GM19324 (cell line): ENCODE data around the gene AUTS2.
"Not testable (repeated sequence)": the region's sequence is repeated elsewhere in the genome, so short reads cannot be mapped to it uniquely, and the experiment has no call there.

Experiments used
- ATAC-seq: cut with Tn5 transposase; IDR thresholded peaks from one replicate; pipeline ENCODE4 v1.9.1; 2021; ENCODE audit warnings: mild to moderate bottlenecking, moderate library complexity; ENCODE audit not compliant: unreplicated experiment, low FRiP score

Gene AUTS2

DNA sequence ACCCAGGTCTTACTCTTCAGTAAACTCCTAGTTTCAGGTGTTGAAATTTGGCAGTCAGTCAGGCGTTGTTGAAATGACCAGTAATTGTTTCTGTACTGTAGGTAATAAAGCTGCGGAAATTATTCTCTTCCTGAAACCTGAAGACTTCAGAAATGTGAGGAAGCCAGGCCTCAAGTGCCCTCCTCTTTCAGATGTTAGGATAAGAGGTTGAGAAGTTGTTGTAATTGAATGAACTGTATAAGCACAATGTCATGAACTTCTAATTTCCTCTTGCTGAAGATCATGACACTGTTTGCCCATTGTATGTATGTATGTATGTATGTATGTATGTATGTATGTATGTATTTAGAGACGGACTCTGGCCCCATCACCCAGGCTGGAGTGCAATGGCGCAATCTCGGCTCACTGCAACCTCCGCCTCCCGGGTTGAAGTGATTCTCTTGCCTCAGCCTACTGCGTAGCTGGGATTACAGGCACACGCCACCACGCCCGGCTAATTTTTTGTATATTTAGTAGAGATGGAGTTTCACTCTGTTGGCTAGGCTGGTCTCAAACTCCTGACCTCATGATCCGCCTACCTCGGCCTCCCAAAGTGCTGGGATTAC lies 1131.4 kb downstream of the AUTS2 start:
- not testable (repeated sequence) for ATAC-seq

DNA sequence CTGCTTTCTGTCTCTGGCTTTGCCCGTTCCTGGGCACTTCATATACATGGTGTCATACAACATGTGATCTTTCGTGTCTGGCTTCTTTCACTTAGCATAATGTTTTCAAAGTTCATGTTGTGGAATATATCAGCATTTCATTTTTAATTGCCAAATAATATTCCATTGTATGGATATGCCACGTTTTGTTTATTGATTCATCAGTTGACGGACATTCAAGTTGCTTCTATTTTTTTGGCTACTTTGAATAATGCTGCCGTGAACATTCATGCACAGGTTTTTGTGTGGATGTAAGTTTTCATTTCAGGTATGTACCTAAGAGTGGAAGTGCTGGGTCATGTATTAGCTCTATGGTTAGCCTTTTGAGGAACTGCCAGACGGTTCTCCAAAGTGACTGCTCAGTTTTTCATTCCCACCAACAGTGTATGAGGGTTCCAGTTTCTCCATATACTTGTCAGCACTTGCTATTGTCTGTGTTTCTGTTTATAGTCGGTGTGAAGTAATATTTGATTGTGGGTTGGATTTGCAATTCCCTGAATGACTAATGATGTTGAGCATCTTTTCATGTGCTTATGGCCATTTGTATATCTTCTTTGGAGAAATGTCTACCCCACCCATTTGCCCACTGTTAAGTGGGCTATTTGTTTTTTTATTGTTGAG lies 1132.3 kb downstream of the AUTS2 start:
- no peak for ATAC-seq

DNA sequence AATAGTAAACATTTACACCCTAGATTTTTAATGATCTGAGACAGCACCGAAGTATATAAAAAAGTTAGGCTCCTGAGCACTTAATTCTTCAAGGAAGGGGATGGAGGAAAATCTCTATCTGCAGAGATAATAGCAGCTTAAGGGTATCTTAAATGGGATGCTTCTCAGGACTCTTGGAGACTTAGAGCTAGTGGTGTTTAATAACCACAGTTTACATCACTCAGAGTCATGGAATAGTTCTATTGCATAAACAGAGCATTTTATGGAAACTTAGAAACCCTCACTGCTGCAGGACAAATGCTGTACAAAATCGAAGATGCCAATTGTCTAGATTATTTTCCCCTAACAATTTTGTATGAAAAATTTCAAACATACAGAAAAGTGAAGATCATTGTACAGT lies 1134.8 kb downstream of the AUTS2 start:
- no peak for ATAC-seq

DNA sequence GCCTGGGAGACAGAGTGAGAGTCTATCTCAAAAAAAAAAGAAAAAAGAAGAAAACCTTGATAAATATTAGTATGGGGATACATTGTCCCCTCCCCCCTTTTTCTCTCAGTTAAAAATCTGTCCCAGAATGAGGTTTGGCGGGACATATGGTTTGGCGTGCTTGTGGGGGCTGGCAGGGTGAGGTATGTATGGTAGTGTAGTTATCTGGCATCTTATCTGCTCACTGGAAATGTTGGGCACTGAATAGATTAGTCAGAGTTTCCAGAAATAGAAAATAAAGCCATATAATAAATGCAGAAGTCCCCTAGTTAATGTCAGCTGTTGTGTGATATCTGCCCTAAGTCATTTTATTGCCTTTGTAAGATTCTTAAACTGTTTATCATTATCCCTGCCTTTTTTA lies 1136.1 kb downstream of the AUTS2 start:
- no peak for ATAC-seq

DNA sequence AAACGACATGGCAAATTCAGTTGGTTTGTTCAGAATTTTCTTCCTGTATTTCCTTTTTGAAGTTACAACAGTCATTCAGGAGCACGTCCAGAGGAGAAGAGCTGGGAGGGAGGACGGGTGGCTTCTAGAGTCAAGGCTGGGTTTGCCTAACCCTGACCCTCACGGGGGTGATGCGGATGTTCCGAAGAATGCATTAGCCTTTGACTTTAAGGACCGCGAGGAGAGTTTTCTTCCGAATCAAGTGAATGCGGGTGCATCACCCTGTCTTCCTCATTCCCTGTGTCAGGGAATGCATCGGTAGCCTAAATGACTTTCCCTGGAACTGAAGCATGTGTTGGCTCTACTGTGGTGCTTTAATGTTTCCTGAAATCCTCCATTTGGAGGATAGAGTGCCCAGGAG lies 1137.0 kb downstream of the AUTS2 start:
- ATAC-seq, result no peak

DNA sequence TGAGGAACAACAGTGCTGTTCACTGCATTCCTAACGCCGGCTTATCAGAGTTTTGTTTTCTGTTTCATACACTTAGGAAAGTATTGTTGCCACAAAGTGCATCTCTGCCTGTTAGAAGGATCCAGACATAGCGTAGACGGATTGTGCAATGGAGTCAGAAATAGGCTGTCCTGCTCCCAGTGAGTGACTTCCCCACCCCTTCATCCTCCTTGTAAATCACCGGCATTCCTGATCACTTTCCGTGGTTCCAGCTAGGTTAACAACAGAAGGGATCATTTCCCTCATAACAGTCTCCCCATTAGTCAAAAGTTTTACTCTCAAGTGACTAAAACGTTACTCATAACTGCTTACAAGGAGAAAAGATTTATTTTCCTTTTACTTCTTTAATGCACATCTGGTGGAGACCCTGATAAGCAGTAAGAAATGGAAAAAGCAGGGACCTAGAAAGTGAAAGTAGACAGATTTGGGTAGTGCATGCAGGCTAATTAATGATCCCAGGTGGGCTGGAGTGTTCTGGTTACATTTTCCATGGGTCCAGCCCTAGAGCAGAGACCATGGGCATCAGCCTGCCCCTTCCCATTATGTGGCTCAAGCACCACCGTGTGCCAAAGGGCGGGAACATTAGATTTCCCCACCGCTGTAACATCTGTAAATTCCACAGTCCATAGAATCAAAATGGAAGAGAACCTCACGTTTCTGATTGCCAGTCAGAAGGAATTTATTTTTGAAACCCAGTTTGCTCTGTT lies 1138.6 kb downstream of the AUTS2 start:
- ATAC-seq, result no peak

DNA sequence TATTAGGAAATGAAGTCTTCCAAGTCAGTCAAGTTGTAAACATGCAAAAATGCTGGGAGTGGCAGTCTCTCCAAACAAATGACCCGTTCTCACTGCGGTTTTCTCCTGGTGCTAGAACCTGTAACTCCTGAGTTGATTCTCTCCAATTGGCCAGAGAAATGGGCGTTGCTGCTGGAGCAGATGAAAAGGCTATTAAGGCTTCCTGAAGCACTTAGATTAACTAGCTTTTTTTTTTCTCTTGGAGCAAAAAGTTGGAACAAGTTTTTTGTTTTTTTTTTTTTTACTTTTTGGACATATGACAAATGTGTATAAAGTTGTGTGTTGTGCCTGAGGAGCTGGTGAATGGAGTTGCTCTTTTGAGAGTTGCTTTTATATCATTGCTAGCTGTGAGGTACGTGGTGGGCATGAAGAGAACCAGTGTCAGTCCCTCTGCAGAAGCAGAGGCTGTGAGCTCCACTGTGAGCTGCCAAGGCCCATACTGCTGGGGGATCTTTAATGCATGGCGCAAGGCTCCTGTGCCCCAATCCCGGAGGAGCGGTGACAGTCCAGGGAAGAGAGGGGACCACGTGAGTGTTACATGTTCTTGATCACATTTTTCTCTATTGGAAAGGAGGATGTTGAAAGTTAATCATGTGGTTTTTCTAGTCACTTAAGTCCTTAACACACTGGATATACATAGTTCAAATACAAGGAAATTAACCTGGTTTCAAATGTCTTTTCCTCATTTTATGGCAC lies 1140.0 kb downstream of the AUTS2 start:
- no peak for ATAC-seq

DNA sequence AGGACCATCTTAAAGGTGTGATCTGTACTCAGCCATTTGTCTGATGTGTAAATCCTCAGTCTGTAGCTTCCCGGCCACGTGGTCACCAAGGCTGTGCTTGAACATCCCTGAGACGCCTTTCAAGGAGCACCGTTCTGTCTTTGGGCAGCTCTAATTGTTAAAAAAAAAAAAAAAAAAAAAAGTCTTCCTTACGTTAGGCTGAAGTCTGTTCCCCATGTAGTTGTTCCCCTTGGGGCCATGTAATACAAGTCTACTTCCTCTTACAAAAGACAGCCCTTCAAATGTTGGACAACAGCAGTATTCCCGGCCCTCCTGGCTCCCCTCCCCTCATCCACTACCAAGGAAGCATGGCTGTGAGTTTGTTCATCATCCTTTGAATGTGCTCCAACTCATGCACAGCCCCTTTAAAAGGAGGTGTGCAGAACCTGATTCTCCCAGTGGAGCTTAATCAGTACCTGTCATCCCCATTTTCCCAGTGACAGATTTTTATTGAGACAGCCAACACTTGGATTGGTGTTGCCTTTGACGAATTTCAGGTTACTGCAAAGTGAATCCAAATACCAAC lies 1141.5 kb downstream of the AUTS2 start:
- ATAC-seq, result no peak

DNA sequence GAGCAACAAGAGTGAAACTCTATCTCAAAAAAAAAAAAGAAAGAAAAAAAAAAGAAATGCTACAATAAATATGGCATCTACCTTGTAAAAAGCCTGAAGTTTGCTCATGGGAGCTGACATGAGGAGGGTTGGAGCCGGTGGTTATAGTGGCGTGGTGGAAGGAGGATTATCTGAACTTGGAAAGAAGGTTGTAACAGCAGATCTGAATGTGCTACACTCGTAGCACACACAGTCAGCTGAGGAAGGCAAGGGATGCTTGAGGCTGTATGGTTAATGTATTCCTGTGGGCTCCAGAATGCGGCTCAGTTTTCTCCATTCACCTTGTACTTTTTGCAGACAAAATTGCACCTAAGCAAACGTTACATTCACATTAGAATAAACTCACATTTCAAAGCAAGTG lies 1143.4 kb downstream of the AUTS2 start:
- no peak for ATAC-seq

DNA sequence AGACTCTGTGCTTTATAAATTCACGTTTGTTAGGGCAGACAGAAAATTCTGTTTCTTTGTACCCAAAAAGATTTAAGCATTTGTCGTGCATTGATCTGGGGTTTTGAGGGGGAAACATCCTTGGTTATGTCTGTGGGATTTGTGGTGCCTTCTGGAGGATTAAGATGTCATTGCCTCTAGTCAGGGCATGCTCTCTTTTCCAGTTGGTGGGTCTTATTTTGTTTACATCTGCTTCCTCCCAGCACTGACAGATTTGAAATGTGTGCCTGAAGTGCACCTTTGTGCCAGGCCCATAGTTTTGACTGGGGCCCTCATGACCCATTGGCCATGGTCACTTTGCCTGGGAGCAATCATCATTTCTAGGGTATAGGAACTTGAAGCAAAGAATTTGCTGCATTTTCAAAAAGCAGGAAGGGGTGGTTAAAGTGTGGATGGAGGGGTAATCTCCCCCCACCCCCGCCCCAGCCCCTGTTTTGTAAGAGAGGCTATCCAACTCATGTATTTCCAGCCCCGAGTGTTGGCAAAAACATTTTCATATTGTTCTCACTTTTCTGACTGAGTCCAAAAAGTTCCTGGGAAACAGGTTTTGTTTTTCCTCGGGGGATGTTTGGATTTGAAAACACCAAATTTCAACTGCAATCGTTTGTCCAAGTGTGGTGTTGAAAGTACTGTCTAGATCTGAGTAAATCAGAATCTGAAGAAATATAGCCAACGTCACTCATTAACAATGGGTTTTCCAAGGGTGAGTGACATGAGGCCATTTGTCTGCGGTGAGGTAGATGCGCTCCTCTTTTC lies 1145.5 kb downstream of the AUTS2 start:
- no peak for ATAC-seq

DNA sequence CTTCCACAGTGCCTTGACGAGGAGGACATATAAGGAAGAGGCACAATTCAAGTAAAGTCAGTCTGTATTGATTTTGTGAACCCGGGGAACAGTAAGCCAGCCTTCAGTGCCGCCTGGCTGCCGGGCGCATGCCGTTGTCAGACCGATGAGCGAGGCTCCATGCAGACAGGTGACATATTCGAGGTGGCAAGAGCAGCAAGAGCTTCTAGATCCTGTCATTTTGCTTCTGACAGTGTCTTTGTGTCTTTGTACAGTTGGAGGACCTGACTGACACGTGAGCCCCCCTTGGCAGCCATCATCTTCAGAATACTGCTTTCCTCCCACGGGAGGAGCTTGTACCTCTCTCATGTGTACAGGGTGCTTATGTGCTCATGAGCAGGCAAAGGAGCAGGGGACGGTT lies 1146.2 kb downstream of the AUTS2 start:
- ATAC-seq, result no peak

DNA sequence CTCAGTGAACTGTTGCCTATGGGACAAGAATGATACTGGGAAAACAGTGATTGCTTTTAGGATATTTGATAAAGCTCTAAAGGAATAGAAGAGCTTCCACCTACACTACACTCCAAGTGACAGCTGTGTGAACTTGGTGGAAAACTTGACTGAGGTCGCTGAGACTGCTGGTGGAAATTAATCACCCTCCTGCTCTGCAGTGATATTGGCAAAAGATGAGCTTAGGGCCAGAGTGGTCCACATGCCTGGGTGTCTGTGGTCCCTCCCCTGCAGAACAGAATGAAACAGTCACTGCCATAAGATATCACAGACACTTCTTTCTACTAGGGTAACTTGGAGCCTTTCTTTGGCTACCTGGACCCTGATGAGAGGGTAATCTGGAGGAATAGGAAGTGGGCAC lies 1151.6 kb downstream of the AUTS2 start:
- ATAC-seq, result no peak

DNA sequence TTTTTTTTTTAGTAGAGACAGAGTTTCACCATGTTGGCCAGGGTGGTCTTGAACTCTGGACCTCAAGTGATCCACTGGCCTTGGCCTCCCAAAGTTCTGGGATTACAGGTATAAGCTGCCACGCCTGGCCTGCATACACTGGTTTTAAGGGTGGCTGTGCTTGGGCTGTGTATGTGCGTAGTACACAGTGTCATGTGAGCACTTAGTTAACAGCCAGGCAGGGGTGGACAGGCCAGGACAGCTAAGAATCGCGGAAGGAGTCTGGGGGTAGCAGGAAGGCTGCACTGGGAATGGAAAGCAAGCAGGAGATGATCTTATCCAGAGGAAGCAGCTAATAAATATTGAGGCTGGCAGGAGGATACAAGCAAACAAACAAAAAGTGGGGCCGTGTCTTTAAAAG lies 1153.6 kb downstream of the AUTS2 start:
- no peak for ATAC-seq

DNA sequence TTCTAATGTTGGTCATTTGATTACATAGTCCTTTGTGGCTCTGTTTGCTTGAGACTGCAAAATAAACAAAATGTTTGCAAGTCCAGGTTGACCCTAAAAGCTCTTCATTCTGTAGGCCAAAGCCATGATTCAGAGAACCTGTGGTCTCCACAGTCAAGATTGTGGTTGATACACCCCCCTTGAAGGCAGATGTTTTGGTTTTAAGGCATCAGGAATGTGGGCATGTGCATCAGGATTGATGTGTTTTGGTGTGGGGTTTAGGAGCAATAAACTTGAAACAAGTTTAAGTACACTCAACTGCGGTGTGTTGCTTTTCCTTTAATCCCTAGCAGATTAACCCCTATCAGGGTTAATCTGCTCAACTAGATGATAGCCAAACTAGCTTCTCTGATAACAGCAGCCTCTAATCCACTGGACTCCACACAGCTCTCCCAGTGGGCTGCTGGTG lies 1154.5 kb downstream of the AUTS2 start:
- ATAC-seq, result no peak

DNA sequence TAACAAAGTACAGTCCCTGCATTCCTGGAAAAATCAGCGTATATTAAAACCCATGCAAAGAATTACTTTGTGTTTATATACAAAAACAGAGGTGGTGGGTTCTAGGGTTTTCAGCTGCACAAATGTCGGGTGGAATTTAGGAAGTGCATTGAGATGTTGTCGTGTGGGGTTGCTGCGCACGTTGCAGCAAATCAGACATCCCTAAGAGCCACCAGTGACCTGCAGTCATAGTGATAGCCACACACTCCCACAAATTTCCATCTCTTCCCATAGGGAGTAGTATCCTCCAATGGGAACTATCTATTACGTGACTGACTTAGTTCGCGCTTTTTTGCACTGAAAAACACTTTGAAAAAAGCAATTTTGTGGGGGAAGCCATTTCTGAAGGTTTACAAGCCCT lies 1158.5 kb downstream of the AUTS2 start:
- ATAC-seq, result no peak

DNA sequence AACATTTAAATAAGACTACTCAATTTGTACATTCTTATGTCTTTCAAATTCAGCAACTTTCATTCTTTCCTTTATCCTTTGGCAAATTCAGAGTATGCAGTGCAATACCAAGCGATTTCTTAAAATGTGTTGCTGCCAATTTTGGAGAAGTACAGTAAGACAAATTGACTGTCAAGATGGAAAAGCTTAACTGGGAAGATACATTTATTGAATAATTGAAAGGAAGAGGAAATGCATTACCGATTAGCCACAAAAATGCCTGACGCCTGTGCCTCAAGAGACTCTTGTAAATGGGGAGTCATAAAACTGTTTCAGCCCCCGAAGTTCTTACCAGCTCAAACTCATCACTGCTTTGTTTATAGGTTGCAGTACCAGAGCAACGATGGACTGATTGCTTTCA lies 1160.4 kb downstream of the AUTS2 start:
- no peak for ATAC-seq

DNA sequence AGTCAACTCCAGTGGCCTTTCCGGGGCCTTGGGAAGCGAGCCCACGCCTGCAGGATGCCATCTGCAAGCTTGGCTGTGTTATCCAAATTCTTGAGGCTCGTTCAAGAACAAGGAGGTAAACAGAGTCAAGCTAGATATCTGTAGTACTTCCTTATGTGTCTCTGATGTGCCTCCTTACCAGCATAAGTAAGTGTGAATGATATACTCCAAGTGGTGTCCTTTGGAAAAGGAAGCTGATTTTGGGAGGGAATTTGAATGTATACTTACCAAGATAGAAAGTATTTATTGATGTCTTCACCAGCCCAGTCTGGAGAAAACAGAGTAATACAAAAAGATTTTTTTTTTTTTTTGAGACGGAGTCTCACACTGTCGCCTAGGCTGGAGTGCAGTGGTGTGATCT lies 1161.4 kb downstream of the AUTS2 start:
- ATAC-seq, result no peak

DNA sequence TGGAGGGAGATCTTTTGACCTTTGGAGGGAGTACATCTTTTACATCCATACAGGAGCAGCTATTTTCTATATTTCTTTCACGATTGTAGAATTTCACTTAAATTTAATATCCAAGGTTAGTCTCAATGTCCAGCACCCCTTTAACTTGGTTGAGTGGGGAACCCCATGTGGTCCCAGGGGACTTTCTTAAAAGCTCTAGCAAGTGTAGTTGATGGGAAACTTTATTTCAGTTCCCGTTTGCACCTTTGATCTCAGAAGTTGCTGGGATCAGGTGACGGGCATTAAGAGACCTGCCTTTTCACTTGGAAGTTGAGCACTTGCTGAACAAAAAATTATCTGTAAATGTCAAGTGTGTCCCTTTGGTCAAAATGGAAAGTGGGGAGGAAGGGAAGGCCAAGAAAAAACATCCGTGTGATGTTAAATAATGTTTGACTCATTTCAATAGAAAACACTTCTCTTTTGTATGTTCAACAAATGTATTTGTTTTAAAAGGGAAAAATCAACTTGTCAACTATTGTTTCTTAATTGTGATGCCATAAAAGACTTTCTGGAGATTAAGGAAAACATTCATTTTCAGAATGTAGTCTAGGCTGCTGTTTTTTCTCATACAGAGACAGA lies 1163.5 kb downstream of the AUTS2 start:
- ATAC-seq, result no peak

DNA sequence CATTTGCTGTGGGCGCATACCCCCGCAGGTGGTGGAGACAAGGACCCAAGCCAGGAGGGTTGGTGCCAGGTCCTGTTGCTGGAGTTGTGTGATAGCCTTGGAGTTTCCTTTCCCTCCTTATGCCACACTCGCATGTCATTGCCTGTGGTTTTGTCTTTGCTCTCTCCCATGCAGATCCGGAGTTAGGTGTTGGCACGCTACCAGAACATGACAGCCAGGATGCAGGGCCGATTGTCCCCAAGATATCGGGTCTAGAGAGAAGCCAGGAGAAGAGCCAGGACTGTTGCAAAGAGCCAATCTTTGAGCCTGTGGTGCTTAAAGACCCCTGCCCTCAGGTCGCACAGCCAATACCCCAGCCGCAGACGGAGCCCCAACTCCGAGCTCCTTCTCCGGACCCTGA lies 1164.4 kb downstream of the AUTS2 start:
- ATAC-seq, result no peak
